ENCODE results near the gene CASKIN2. TPM values are rescaled to one million over a fixed set of nuclear protein-coding genes. Genes with fewer than 3 reads are reported as not detected.

Gene CASKIN2
- total RNA-seq, 1 experiment from 2014 or later: 19.2 TPM

GRCh38 chr17:75547091-75547490 is 31.8 kb upstream of the CASKIN2 start:
- Mint-ChIP-seq H3K9me3 (ENCODE audit: unreplicated experiment) (no peaks in the 10 kb centered on the region), H3K4me1 (ENCODE audit: insufficient read depth, unreplicated experiment) (no peaks in the 10 kb centered on the region), H3K36me3 (ENCODE audit: insufficient read depth, unreplicated experiment) (peaks cover 4% of the 10 kb centered on the region), H3K4me3 (ENCODE audit: unreplicated experiment) (no peak overlapping the region), H3K27ac (ENCODE audit: low read depth, unreplicated experiment) (no peak overlapping the region), H3K27me3 (ENCODE audit: insufficient read depth, unreplicated experiment) (no peaks in the 10 kb centered on the region)
- no TSS peak for BruUV-seq (replicated peaks)
- POLR2A ChIA-PET: interaction anchor here (0.5 kb wide), 1 partner anchor 32 kb away, joined by 3 read pairs; no protein-coding TSS in a partner anchor
- intact Hi-C loops (cut with micrococcal nuclease): no loop called here
- no peak for TF ChIP-seq CTCF (IDR thresholded peaks at IDR 0.05; ENCODE audit: unreplicated experiment)
- no peak for DNase-seq (ENCODE audit: unreplicated experiment)
- CTCF ChIA-PET: no interaction called here

GRCh38 chr17:75546181-75546580 is 30.8 kb upstream of the CASKIN2 start:
- intact Hi-C loops (cut with micrococcal nuclease): no loop called here
- ChIA-PET POLR2A (no interaction called here), CTCF (interaction anchor here (0.6 to 1.7 kb wide), 2 partner anchors 11 to 15 kb away, joined by 3 read pairs; no protein-coding TSS in a partner anchor)
- peaks cover 4% of the 10 kb centered on the region for H3K36me3 Mint-ChIP-seq (ENCODE audit: insufficient read depth, unreplicated experiment)
- no peaks in the 10 kb centered on the region for H3K27me3 Mint-ChIP-seq (ENCODE audit: insufficient read depth, unreplicated experiment)
- H3K27ac Mint-ChIP-seq (ENCODE audit: low read depth, unreplicated experiment): no peak overlapping the region
- H3K4me1 Mint-ChIP-seq (ENCODE audit: insufficient read depth, unreplicated experiment): no peaks in the 10 kb centered on the region
- H3K4me3 Mint-ChIP-seq (ENCODE audit: unreplicated experiment): no peak overlapping the region
- H3K9me3 Mint-ChIP-seq (ENCODE audit: unreplicated experiment): no peaks in the 10 kb centered on the region
- TF ChIP-seq CTCF (IDR thresholded peaks at IDR 0.05; ENCODE audit: unreplicated experiment): no peak
- BruUV-seq (replicated peaks): no TSS peak
- no peak for DNase-seq (ENCODE audit: unreplicated experiment)

- no TSS peak for BruUV-seq (replicated peaks)
- TF ChIP-seq CTCF (IDR thresholded peaks at IDR 0.05; ENCODE audit: unreplicated experiment): no peak
- Mint-ChIP-seq H3K4me3 (ENCODE audit: unreplicated experiment) (no peak overlapping the region), H3K27ac (ENCODE audit: low read depth, unreplicated experiment) (no peak overlapping the region), H3K4me1 (ENCODE audit: insufficient read depth, unreplicated experiment) (no peaks in the 10 kb centered on the region), H3K27me3 (ENCODE audit: insufficient read depth, unreplicated experiment) (no peaks in the 10 kb centered on the region), H3K9me3 (ENCODE audit: unreplicated experiment) (no peaks in the 10 kb centered on the region), H3K36me3 (ENCODE audit: insufficient read depth, unreplicated experiment) (peaks cover 4% of the 10 kb centered on the region)
- ChIA-PET POLR2A (no interaction called here), CTCF (no interaction called here)
- no peak for DNase-seq (ENCODE audit: unreplicated experiment)
- intact Hi-C loops (cut with micrococcal nuclease): no loop called here
Measured at GRCh38 chr17:75544250-75544649, 28.9 kb upstream of the CASKIN2 start.

- Mint-ChIP-seq H3K36me3 (ENCODE audit: insufficient read depth, unreplicated experiment) (no peaks in the 10 kb centered on the region), H3K27me3 (ENCODE audit: insufficient read depth, unreplicated experiment) (no peaks in the 10 kb centered on the region), H3K9me3 (ENCODE audit: unreplicated experiment) (no peaks in the 10 kb centered on the region), H3K27ac (ENCODE audit: low read depth, unreplicated experiment) (no peak overlapping the region), H3K4me3 (ENCODE audit: unreplicated experiment) (no peak overlapping the region), H3K4me1 (ENCODE audit: insufficient read depth, unreplicated experiment) (no peaks in the 10 kb centered on the region)
- no peak for DNase-seq (ENCODE audit: unreplicated experiment)
- POLR2A ChIA-PET: interaction anchor here (0.7 kb wide), 1 partner anchor 355 kb away, joined by 3 read pairs; no protein-coding TSS in a partner anchor
- intact Hi-C loops (cut with micrococcal nuclease): no loop called here
- BruUV-seq (replicated peaks): no TSS peak
- CTCF ChIA-PET: no interaction called here
- TF ChIP-seq CTCF (IDR thresholded peaks at IDR 0.05; ENCODE audit: unreplicated experiment): no peak
Measured at GRCh38 chr17:75542728-75543336, 27.5 kb upstream of the CASKIN2 start.
